Measurements from ENCODE around the gene DAGLA.
A peak's percentile ranks its signal among the peaks of the same experiment; 100 is the strongest.

The DAGLA gene

GRCh38 chr11:61793083-61793828 is 113.1 kb downstream of the DAGLA start:
- peak overlapping the region; percentile 100 for H3K27ac Mint-ChIP-seq
- H3K9me3 Mint-ChIP-seq = no peaks in the 10 kb centered on the region
- peak overlapping the region; percentile 92 for H3K4me3 Mint-ChIP-seq
- peaks cover 91% of the 10 kb centered on the region for H3K36me3 Mint-ChIP-seq (ENCODE audit: low read depth)
- peak; percentile 58 for DNase-seq
- peaks cover 58% of the 10 kb centered on the region for H3K4me1 Mint-ChIP-seq (ENCODE audit: low read depth)
- H3K27me3 Mint-ChIP-seq = no peaks in the 10 kb centered on the region

DNA sequence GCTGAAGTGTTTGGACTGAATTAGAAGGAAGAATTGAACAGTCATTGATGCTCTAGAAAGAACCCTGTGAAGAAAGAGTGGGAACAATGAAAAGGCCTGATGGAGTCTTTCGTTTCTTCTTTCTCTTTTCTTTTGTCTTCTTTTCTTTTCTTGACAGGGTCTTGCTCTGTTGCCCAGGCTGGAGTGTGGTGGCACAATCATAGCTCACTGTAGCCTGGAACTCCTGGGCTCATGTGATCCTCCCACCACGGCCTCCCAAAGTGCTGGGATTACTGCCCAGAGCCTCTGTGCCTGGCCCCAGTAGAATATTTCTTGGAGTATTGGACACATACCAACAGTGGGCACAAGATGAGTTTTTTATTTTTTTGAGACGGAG is 113.6 kb downstream of the DAGLA start:
- peaks cover 91% of the 10 kb centered on the region for H3K36me3 Mint-ChIP-seq (ENCODE audit: low read depth)
- no peaks in the 10 kb centered on the region for H3K9me3 Mint-ChIP-seq
- no peak for DNase-seq
- H3K27ac Mint-ChIP-seq = peak overlapping the region; percentile 100
- peaks cover 55% of the 10 kb centered on the region for H3K4me1 Mint-ChIP-seq (ENCODE audit: low read depth)
- no peaks in the 10 kb centered on the region for H3K27me3 Mint-ChIP-seq
- H3K4me3 Mint-ChIP-seq = peak overlapping the region; percentile 92

GRCh38 chr11:61794579-61794978 is 114.4 kb downstream of the DAGLA start:
- Mint-ChIP-seq H3K4me3 (peak overlapping the region; percentile 92), H3K9me3 (no peaks in the 10 kb centered on the region), H3K27me3 (no peaks in the 10 kb centered on the region), H3K36me3 (ENCODE audit: low read depth) (peaks cover 90% of the 10 kb centered on the region), H3K4me1 (ENCODE audit: low read depth) (peaks cover 54% of the 10 kb centered on the region), H3K27ac (no peak overlapping the region)
- no peak for DNase-seq

- DNase-seq = no peak
- H3K4me1 Mint-ChIP-seq (ENCODE audit: low read depth) = peaks cover 45% of the 10 kb centered on the region
- H3K9me3 Mint-ChIP-seq = no peaks in the 10 kb centered on the region
- H3K27ac Mint-ChIP-seq = no peak overlapping the region
- H3K4me3 Mint-ChIP-seq = peak overlapping the region; percentile 92
- H3K36me3 Mint-ChIP-seq (ENCODE audit: low read depth) = peaks cover 89% of the 10 kb centered on the region
- no peaks in the 10 kb centered on the region for H3K27me3 Mint-ChIP-seq
These were observed 115.3 kb downstream of the DAGLA start for GRCh38 chr11:61795459-61795858.

GRCh38 chr11:61795876-61796526 is 115.8 kb downstream of the DAGLA start:
- no peak overlapping the region for H3K4me3 Mint-ChIP-seq
- no peak for DNase-seq
- H3K36me3 Mint-ChIP-seq (ENCODE audit: low read depth) = peaks cover 87% of the 10 kb centered on the region
- peaks cover 42% of the 10 kb centered on the region for H3K4me1 Mint-ChIP-seq (ENCODE audit: low read depth)
- H3K9me3 Mint-ChIP-seq = no peaks in the 10 kb centered on the region
- no peak overlapping the region for H3K27ac Mint-ChIP-seq
- H3K27me3 Mint-ChIP-seq = no peaks in the 10 kb centered on the region

Data from activated T-cell treated with anti-CD3 and anti-CD28 coated beads, Interleukin-2, amount 50 U/mL, for 24 hours (primary cell).